HS-27A (cell line): ENCODE measurements around the gene ICAM2.
"Not testable (repeated sequence)": the region's sequence is repeated elsewhere in the genome, so short reads cannot be mapped to it uniquely, and the experiment has no call there.

ENCODE experiments used
- DNase-seq: peaks from one replicate; pipeline ENCODE4 v3.0.0-alpha.2; 2012; ENCODE audit warnings: low read depth, missing footprints

The ICAM2 gene

GRCh38 chr17:64042700-64043485 is 22.5 kb upstream of the ICAM2 start:
- DNase-seq, result no peak

GRCh38 chr17:64041912-64042311 is 21.5 kb upstream of the ICAM2 start:
- DNase-seq, result no peak

GRCh38 chr17:64040206-64040605 is 19.8 kb upstream of the ICAM2 start:
- DNase-seq, result no peak

GRCh38 chr17:64039106-64039400 is 18.6 kb upstream of the ICAM2 start:
- no peak for DNase-seq

- DNase-seq, result no peak
Measured at GRCh38 chr17:64038331-64039105, 18.1 kb upstream of the ICAM2 start.

- DNase-seq, result no peak
Measured at GRCh38 chr17:64037802-64038201, 17.4 kb upstream of the ICAM2 start.

GRCh38 chr17:64037180-64037579 is 16.7 kb upstream of the ICAM2 start:
- DNase-seq, result no peak

- no peak for DNase-seq
Measured at GRCh38 chr17:64036198-64036922, 15.9 kb upstream of the ICAM2 start.

GRCh38 chr17:64032081-64032480 is 11.6 kb upstream of the ICAM2 start:
- DNase-seq, result no peak

- DNase-seq, result no peak
Measured at GRCh38 chr17:64028874-64029464, 8.5 kb upstream of the ICAM2 start.

- peak; percentile 35 for DNase-seq
Measured at GRCh38 chr17:64025732-64026294, 5.4 kb upstream of the ICAM2 start.

- peak; percentile 26 for DNase-seq
Measured at GRCh38 chr17:64024781-64025731, 4.6 kb upstream of the ICAM2 start.

- no peak for DNase-seq
Measured at GRCh38 chr17:64024215-64024654, 3.8 kb upstream of the ICAM2 start.

GRCh38 chr17:64022611-64023063 is 2.2 kb upstream of the ICAM2 start:
- no peak for DNase-seq

GRCh38 chr17:64019551-64019961 is 877 bp downstream of the ICAM2 start:
- not testable (repeated sequence) for DNase-seq

- no peak for DNase-seq
Measured at GRCh38 chr17:64017381-64017980, 3.0 kb downstream of the ICAM2 start.

- DNase-seq, result no peak
Measured at GRCh38 chr17:64016974-64017373, 3.5 kb downstream of the ICAM2 start.

- DNase-seq, result no peak
Measured at GRCh38 chr17:64016231-64016784, 4.1 kb downstream of the ICAM2 start.

GRCh38 chr17:64015447-64015846 is 5.0 kb downstream of the ICAM2 start:
- no peak for DNase-seq
